DOHH2 (cell line): ENCODE data around the gene FBXO10.

Experiments
- H3F3A ChIP-seq: fragments of 200-600 bp; sonication (generic), shearing (Covaris generic); 2 replicates; pipeline ENCODE4 v1.6.0; 2016; ENCODE audit warnings: antibody characterized with exemption, mild to moderate bottlenecking; ENCODE audit not compliant: control insufficient read depth, insufficient read depth
- H3K27ac ChIP-seq: fragments of 200-600 bp; sonication (generic); 2 replicates; pipeline ENCODE4 v1.5.1; 2014; ENCODE audit warnings: low read depth, mild to moderate bottlenecking, low read length, moderate library complexity
- H3K27me3 ChIP-seq: fragments of 200-600 bp; sonication (generic); 2 replicates; pipeline ENCODE4 v1.6.1; 2014; ENCODE audit warnings: mild to moderate bottlenecking, low read length, mixed read lengths; ENCODE audit not compliant: control insufficient read depth
- H3K36me3 ChIP-seq: fragments of 200-600 bp; sonication (generic); 2 replicates; pipeline ENCODE4 v1.6.1; 2014; ENCODE audit warnings: mild to moderate bottlenecking, low read length, moderate library complexity, mixed read lengths; ENCODE audit not compliant: control insufficient read depth
- H3K4me1 ChIP-seq: fragments of 200-600 bp; sonication (generic); 2 replicates; pipeline ENCODE4 v1.6.1; 2014; ENCODE audit warnings: mild to moderate bottlenecking, low read length, mixed read lengths; ENCODE audit not compliant: control insufficient read depth
- H3K4me2 ChIP-seq: fragments of 200-600 bp; sonication (generic); 2 replicates; pipeline ENCODE4 v1.6.0; 2014; ENCODE audit warnings: mild to moderate bottlenecking, low read length, moderate library complexity
- H3K4me3 ChIP-seq: fragments of 200-600 bp; sonication (generic); 2 replicates; pipeline ENCODE4 v1.5.1; 2014; ENCODE audit warnings: mild to moderate bottlenecking, low read length, mixed read lengths
- H3K79me2 ChIP-seq: fragments of 200-600 bp; sonication (generic); 2 replicates; pipeline ENCODE4 v1.6.1; 2014; ENCODE audit warnings: mild to moderate bottlenecking, low read length, mixed read lengths; ENCODE audit not compliant: control insufficient read depth
- H3K9me2 ChIP-seq: fragments of 200-600 bp; sonication (generic); replicated peaks from 2 replicates; pipeline ENCODE4 v1.6.1; 2014; ENCODE audit warnings: mild to moderate bottlenecking, low read length, mixed read lengths; ENCODE audit not compliant: control insufficient read depth
- H3K9me3 ChIP-seq: fragments of 200-600 bp; sonication (generic); 2 replicates; pipeline ENCODE4 v1.6.1; 2014; ENCODE audit warnings: antibody characterized with exemption, low read length, mixed read lengths; ENCODE audit not compliant: control insufficient read depth, insufficient read depth
- H4K20me1 ChIP-seq: fragments of 200-600 bp; sonication (generic); 2 replicates; pipeline ENCODE4 v1.6.0; 2014; ENCODE audit warnings: low read depth, mild to moderate bottlenecking, antibody characterized with exemption, low read length, moderate library complexity; ENCODE audit not compliant: control insufficient read depth, insufficient read depth
- EZH2phosphoT487 ChIP-seq: fragments of 200-600 bp; sonication (generic); IDR thresholded peaks from 2 replicates; pipeline ENCODE4 v1.6.1; 2017; ENCODE audit warnings: borderline replicate concordance, mild to moderate bottlenecking, antibody characterized with exemption, low read length, moderate library complexity, mixed read lengths
- TF ChIP-seq, protein P1 (sequence below): fragments of 200-600 bp; sonication (generic); IDR thresholded peaks from one replicate; pipeline ENCODE4 v1.5.1; 2014; ENCODE audit warnings: antibody characterized with exemption, mild to moderate bottlenecking, low read depth, low read length; ENCODE audit not compliant: poor library complexity, severe bottlenecking

Gene FBXO10

DNA sequence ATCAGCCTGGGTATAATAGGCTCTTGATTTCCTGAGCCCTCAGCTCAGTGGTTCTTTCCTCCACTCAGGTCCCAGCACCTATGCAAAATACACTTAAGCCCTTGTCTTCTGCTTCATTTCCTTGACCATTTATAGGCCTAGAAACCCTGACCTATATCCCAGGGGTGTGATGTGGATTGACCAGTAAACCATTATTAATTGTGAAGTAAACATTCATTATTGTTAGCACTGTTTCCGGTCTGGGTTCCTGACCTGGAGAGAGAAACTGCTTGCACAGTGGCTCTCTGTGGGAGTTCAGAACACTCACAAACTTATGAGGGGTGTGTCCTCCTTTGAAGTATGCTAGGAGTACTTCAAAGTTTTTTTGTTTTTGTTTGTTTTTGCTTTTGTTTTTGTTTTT is 35.8 kb upstream of the FBXO10 start:
- no peaks in the 10 kb centered on the region for H3K9me2 ChIP-seq
- H3K4me3 ChIP-seq = no peak overlapping the region
- no peaks in the 10 kb centered on the region for H3K79me2 ChIP-seq
- no peak overlapping the region for H3K27ac ChIP-seq
- no peak overlapping the region for H3K4me2 ChIP-seq
- no peaks in the 10 kb centered on the region for H3K36me3 ChIP-seq
- no peaks in the 10 kb centered on the region for H3F3A ChIP-seq
- H3K9me3 ChIP-seq = no peaks in the 10 kb centered on the region
- TF ChIP-seq, protein P1, sequence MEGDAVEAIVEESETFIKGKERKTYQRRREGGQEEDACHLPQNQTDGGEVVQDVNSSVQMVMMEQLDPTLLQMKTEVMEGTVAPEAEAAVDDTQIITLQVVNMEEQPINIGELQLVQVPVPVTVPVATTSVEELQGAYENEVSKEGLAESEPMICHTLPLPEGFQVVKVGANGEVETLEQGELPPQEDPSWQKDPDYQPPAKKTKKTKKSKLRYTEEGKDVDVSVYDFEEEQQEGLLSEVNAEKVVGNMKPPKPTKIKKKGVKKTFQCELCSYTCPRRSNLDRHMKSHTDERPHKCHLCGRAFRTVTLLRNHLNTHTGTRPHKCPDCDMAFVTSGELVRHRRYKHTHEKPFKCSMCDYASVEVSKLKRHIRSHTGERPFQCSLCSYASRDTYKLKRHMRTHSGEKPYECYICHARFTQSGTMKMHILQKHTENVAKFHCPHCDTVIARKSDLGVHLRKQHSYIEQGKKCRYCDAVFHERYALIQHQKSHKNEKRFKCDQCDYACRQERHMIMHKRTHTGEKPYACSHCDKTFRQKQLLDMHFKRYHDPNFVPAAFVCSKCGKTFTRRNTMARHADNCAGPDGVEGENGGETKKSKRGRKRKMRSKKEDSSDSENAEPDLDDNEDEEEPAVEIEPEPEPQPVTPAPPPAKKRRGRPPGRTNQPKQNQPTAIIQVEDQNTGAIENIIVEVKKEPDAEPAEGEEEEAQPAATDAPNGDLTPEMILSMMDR = no peak
- peaks cover 6% of the 10 kb centered on the region; the same call in 1 of the 2 replicates for H3K4me1 ChIP-seq
- peaks cover 20% of the 10 kb centered on the region for H3K27me3 ChIP-seq
- H4K20me1 ChIP-seq = no peaks in the 10 kb centered on the region

DNA sequence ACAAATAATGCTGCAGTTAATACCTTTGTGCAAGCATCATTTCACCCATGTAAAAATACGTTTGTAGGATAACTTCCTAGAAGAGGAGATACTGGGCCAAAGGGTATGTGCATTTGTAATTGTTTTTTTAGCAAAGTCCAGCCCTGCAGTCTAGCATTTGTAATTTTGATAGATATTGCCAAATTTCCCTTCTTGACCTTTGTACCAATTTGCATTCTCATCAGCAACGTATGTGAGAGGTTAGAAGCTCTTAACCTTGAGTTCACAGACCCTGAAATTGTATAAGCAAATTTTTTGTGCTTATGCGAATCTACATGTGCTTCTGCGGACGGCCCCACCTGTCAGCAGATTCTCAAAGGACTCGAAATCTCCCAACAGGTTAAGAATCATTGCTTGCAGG is 34.8 kb upstream of the FBXO10 start:
- no peak for TF ChIP-seq EZH2phosphoT487
- TF ChIP-seq, protein P1 = no peak
- H3K4me2 ChIP-seq = no peak overlapping the region

DNA sequence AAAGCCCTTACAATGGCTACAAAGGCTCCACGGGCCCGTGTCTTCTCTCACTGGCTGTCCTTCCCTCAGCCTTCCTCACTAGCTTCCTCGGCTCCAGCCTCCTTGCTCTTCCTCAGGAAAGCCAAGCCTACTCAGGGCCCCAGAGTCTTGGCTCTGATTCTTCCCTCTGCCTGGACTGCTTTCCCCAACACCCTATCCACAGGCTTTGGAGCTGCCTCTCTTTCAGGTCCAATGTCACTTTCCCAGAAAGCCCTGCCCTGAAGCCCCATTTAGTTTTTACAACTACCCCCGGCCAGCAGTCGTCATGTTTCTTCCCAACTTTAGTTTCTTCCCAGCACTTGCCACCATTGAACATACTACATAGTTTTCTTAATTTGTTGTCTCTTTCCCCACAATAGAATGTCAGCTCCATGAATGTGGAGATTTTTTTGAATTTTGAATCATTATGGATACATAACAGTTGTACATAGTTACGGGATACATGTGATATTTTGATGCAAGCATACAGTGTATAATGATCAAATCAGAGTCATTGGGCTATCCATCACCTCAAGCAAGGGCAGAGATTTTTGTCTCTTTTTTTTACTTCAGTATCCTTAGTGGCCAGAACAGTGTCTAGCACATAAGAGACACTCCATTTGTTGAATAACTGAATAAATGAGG is 33.7 kb upstream of the FBXO10 start:
- Histone ChIP-seq H3K27me3 (peaks cover 36% of the 10 kb centered on the region), H3F3A (no peaks in the 10 kb centered on the region), H4K20me1 (no peaks in the 10 kb centered on the region), H3K4me1 (peaks cover 6% of the 10 kb centered on the region; the same call in 1 of the 2 replicates), H3K36me3 (no peaks in the 10 kb centered on the region), H3K9me3 (no peaks in the 10 kb centered on the region), H3K79me2 (no peaks in the 10 kb centered on the region), H3K4me3 (no peak overlapping the region), H3K27ac (no peak overlapping the region), H3K4me2 (no peak overlapping the region), H3K9me2 (no peaks in the 10 kb centered on the region)
- TF ChIP-seq, protein P1 = no peak
- no peak for TF ChIP-seq EZH2phosphoT487

More for the DNA sequence above, 34.8 kb upstream of the FBXO10 start:
- no peak overlapping the region for H3K4me3 ChIP-seq
- no peaks in the 10 kb centered on the region for H3K9me3 ChIP-seq
- no peaks in the 10 kb centered on the region for H4K20me1 ChIP-seq
- H3K27me3 ChIP-seq = peaks cover 28% of the 10 kb centered on the region
- H3K9me2 ChIP-seq = no peaks in the 10 kb centered on the region
- H3K79me2 ChIP-seq = no peaks in the 10 kb centered on the region
- H3K36me3 ChIP-seq = no peaks in the 10 kb centered on the region
- H3F3A ChIP-seq = no peaks in the 10 kb centered on the region
- no peak overlapping the region for H3K27ac ChIP-seq
- peaks cover 6% of the 10 kb centered on the region; the same call in 1 of the 2 replicates for H3K4me1 ChIP-seq
